ENCODE results near the gene KCNK10.

GRCh38 chr14:88196925-88197324 is 126.1 kb downstream of the KCNK10 start:
- TF ChIP-seq CTCF (conservative IDR thresholded peaks at IDR 0.05) (no peak), ZFX (IDR thresholded peaks at IDR 0.05) (no peak)
